Neural progenitor cell (in vitro differentiated cells): ENCODE results near the gene MAP7D3. TPM values are rescaled to one million over a fixed set of nuclear protein-coding genes. Genes with fewer than 3 reads are reported as not detected.
A peak's percentile ranks its signal among the peaks of the same experiment; 100 is the strongest.

ENCODE experiments used
- DNase-seq: peaks from one replicate; pipeline ENCODE4 v3.0.0-alpha.2; 2016; ENCODE audit warnings: low spot score
- H2AFZ ChIP-seq: fragments of 200-600 bp; sonication (generic); replicated peaks from 2 replicates; pipeline ENCODE4 v1.6.1; 2016; ENCODE audit warnings: antibody characterized with exemption
- H3F3A ChIP-seq: fragments of 200-600 bp; sonication (generic); 2 replicates; pipeline ENCODE4 v1.6.1; 2016; ENCODE audit warnings: antibody characterized with exemption, low read depth
- H3K27ac ChIP-seq: fragments of 200-600 bp; sonication (generic); 2 replicates; pipeline ENCODE4 v1.5.1; 2016; ENCODE audit warnings: mild to moderate bottlenecking
- H3K27me3 ChIP-seq: fragments of 200-600 bp; sonication (generic); 2 replicates; pipeline ENCODE4 v1.6.1; 2016; ENCODE audit warnings: mild to moderate bottlenecking, moderate library complexity
- H3K36me3 ChIP-seq: fragments of 200-600 bp; sonication (generic); 2 replicates; pipeline ENCODE4 v1.5.1; 2016
- H3K4me1 ChIP-seq: fragments of 200-600 bp; sonication (generic); 2 replicates; pipeline ENCODE4 v1.6.1; 2016; ENCODE audit warnings: mixed run types
- H3K4me2 ChIP-seq: fragments of 200-600 bp; sonication (generic); 2 replicates; pipeline ENCODE4 v1.6.1; 2016
- H3K4me3 ChIP-seq: fragments of 200-600 bp; sonication (generic); 2 replicates; pipeline ENCODE4 v1.5.1; 2016
- H3K79me2 ChIP-seq: fragments of 200-600 bp; sonication (generic); 2 replicates; pipeline ENCODE4 v1.6.1; 2016; ENCODE audit warnings: low read depth
- H3K9ac ChIP-seq: fragments of 200-600 bp; sonication (generic); 2 replicates; pipeline ENCODE4 v1.6.1; 2016
- H3K9me3 ChIP-seq: fragments of 200-600 bp; sonication (generic); 2 replicates; pipeline ENCODE4 v1.5.1; 2016; ENCODE audit warnings: low read depth
- H4K20me1 ChIP-seq: fragments of 200-600 bp; sonication (generic); 2 replicates; pipeline ENCODE4 v1.6.1; 2016; ENCODE audit warnings: low read depth
- H3K27ac Mint-ChIP-seq: 3 replicates; pipeline ENCODE4 v1.8.0; 2021; ENCODE audit warnings: mixed read lengths
- H3K27me3 Mint-ChIP-seq: 2 replicates; pipeline ENCODE4 v1.8.0; 2022; ENCODE audit warnings: low read depth, mild to moderate bottlenecking, inconsistent platforms, moderate library complexity, mixed read lengths; ENCODE audit not compliant: insufficient read depth
- H3K36me3 Mint-ChIP-seq: 3 replicates; pipeline ENCODE4 v1.8.0; 2021; ENCODE audit warnings: mixed read lengths
- H3K4me1 Mint-ChIP-seq: 3 replicates; pipeline ENCODE4 v1.8.0; 2021; ENCODE audit warnings: mixed read lengths
- H3K4me3 Mint-ChIP-seq: 3 replicates; pipeline ENCODE4 v1.8.0; 2021; ENCODE audit warnings: mild to moderate bottlenecking, moderate library complexity, mixed read lengths
- H3K9me3 Mint-ChIP-seq: 3 replicates; pipeline ENCODE4 v1.8.0; 2020; ENCODE audit warnings: mixed read lengths
- CTCF ChIP-seq: fragments of 200-600 bp; sonication (generic); IDR thresholded peaks from 2 replicates; pipeline ENCODE4 v1.5.1; 2017; ENCODE audit warnings: antibody characterized with exemption, mild to moderate bottlenecking
- EZH2 ChIP-seq: fragments of 200-600 bp; sonication (generic); IDR thresholded peaks from 2 replicates; pipeline ENCODE4 v1.6.1; 2017; ENCODE audit warnings: antibody characterized with exemption, mild to moderate bottlenecking, moderate library complexity
- EZH2phosphoT487 ChIP-seq: fragments of 200-600 bp; sonication (generic); IDR thresholded peaks from 2 replicates; pipeline ENCODE4 v1.6.1; 2017; ENCODE audit warnings: antibody characterized with exemption
- total RNA-seq: library from RNA; depleted of rRNA; stranded (reverse); fragments of >200 nt; gene quantifications from 2 replicates; pipeline ENCODE4 v1.2.3, GENCODE V29; 2015; ENCODE audit warnings: low replicate concordance

Gene MAP7D3
- total RNA-seq, 1 donor from 2014 or later, result 27.1 TPM

GRCh38 chrX:136258951-136259350 lies 7.8 kb upstream of the MAP7D3 start:
- no peaks in the 10 kb centered on the region for H4K20me1 ChIP-seq
- no peaks in the 10 kb centered on the region for H3F3A ChIP-seq
- H3K4me2 ChIP-seq, result no peak overlapping the region
- H3K27me3 Mint-ChIP-seq, result peaks cover 9% of the 10 kb centered on the region
- no peaks in the 10 kb centered on the region for H3K9me3 Mint-ChIP-seq
- no peaks in the 10 kb centered on the region for H3K36me3 ChIP-seq
- no peak overlapping the region for H3K9ac ChIP-seq
- H3K9me3 ChIP-seq, result no peaks in the 10 kb centered on the region
- H3K4me1 Mint-ChIP-seq, result no peaks in the 10 kb centered on the region
- no peak overlapping the region for H3K27ac Mint-ChIP-seq
- H2AFZ ChIP-seq, result no peak overlapping the region
- no peak overlapping the region for H3K4me3 Mint-ChIP-seq
- H3K79me2 ChIP-seq, result no peaks in the 10 kb centered on the region
- no peak for DNase-seq
- no peak overlapping the region for H3K27ac ChIP-seq
- no peaks in the 10 kb centered on the region for H3K36me3 Mint-ChIP-seq
- TF ChIP-seq CTCF, result no peak
- no peak for TF ChIP-seq EZH2phosphoT487
- no peak for TF ChIP-seq EZH2
- no peaks in the 10 kb centered on the region for H3K4me1 ChIP-seq
- no peak overlapping the region for H3K4me3 ChIP-seq
- H3K27me3 ChIP-seq, result no peaks in the 10 kb centered on the region

GRCh38 chrX:136256026-136256425 lies 4.8 kb upstream of the MAP7D3 start:
- no peaks in the 10 kb centered on the region for H3K36me3 Mint-ChIP-seq
- H3K9me3 Mint-ChIP-seq, result peaks cover 5% of the 10 kb centered on the region
- H3K27ac Mint-ChIP-seq, result no peak overlapping the region
- no peak for TF ChIP-seq EZH2phosphoT487
- DNase-seq, result no peak
- peaks cover 9% of the 10 kb centered on the region for H3K27me3 Mint-ChIP-seq
- Histone ChIP-seq H3K9ac (no peak overlapping the region), H2AFZ (no peak overlapping the region), H3K9me3 (no peaks in the 10 kb centered on the region), H3K79me2 (no peaks in the 10 kb centered on the region), H4K20me1 (no peaks in the 10 kb centered on the region), H3K4me1 (no peaks in the 10 kb centered on the region), H3K4me2 (no peak overlapping the region), H3K27ac (no peak overlapping the region), H3K4me3 (no peak overlapping the region), H3F3A (peaks cover 5% of the 10 kb centered on the region), H3K27me3 (no peaks in the 10 kb centered on the region), H3K36me3 (no peaks in the 10 kb centered on the region)
- H3K4me1 Mint-ChIP-seq, result peaks cover 3% of the 10 kb centered on the region
- no peak overlapping the region for H3K4me3 Mint-ChIP-seq

GRCh38 chrX:136255541-136255940 lies 4.3 kb upstream of the MAP7D3 start:
- Histone ChIP-seq H2AFZ (no peak overlapping the region), H3K79me2 (no peaks in the 10 kb centered on the region), H3K9ac (no peak overlapping the region), H3K36me3 (no peaks in the 10 kb centered on the region), H3K4me1 (no peaks in the 10 kb centered on the region), H3K27ac (no peak overlapping the region), H3F3A (peaks cover 5% of the 10 kb centered on the region), H3K9me3 (no peaks in the 10 kb centered on the region), H3K4me2 (no peak overlapping the region), H3K27me3 (no peaks in the 10 kb centered on the region), H3K4me3 (no peak overlapping the region), H4K20me1 (no peaks in the 10 kb centered on the region)
- Mint-ChIP-seq H3K27me3 (peaks cover 6% of the 10 kb centered on the region), H3K4me1 (peaks cover 3% of the 10 kb centered on the region), H3K36me3 (no peaks in the 10 kb centered on the region), H3K4me3 (no peak overlapping the region), H3K9me3 (peaks cover 5% of the 10 kb centered on the region), H3K27ac (no peak overlapping the region)
- TF ChIP-seq CTCF, result no peak
- TF ChIP-seq EZH2, result no peak
- no peak for TF ChIP-seq EZH2phosphoT487
- no peak for DNase-seq

DNA sequence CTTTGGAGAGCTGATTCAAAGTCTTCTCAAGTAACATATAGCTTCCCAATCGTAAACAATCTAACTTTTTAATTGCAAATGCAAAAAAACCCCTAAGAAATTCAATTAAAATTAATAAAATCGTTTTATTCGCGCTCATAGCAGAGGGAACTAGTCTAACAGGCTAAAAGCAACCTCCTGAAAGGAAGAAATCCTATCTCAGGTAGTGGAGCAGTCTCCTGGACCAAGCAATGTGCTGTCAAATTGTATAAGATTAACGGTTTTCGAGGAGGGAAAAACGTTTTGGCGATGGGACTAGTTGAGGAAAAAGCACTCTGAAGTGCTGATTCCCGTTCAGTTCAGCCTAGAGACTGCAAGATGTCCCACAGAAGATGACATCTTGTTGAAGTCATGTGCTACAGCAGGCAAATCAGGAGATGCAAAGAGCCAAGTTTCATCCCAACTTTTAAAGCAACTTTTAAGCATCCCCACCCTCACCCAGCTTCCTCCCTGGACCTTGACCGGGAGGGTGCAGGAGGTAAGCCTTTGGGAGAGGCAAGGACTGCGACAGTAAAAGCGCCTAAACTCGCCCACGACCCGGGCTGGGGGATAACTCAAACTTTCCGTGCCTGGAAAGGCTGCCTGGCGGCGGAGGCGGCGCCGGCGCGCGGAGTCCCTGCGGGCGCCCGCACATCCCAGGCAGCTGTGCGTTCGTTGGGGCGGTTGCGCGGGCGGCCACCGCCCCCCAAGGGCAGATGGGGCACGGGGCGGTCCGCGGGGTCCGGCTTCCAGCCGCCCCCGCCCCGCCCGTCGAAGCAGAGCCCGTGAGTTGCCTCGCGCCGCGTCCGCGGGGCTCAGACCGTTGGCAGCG lies 784 bp downstream of the MAP7D3 start:
- H3K27me3 ChIP-seq, result no peaks in the 10 kb centered on the region
- Mint-ChIP-seq H3K9me3 (peaks cover 6% of the 10 kb centered on the region), H3K4me3 (peak overlapping the region; percentile 89), H3K27ac (no peak overlapping the region), H3K4me1 (peaks cover 6% of the 10 kb centered on the region), H3K36me3 (no peaks in the 10 kb centered on the region), H3K27me3 (peaks cover 3% of the 10 kb centered on the region)
- peak overlapping the region; percentile 82 for H2AFZ ChIP-seq
- H4K20me1 ChIP-seq, result no peaks in the 10 kb centered on the region
- H3K4me3 ChIP-seq, result peak overlapping the region; percentile 71
- DNase-seq, result peak; percentile 60
- H3K4me1 ChIP-seq, result no peaks in the 10 kb centered on the region
- H3K4me2 ChIP-seq, result peak overlapping the region; percentile 73
- no peaks in the 10 kb centered on the region for H3K9me3 ChIP-seq
- no peak for TF ChIP-seq EZH2
- TF ChIP-seq CTCF, result no peak
- no peak for TF ChIP-seq EZH2phosphoT487
- H3K79me2 ChIP-seq, result peaks cover 18% of the 10 kb centered on the region
- no peaks in the 10 kb centered on the region for H3K36me3 ChIP-seq
- no peak overlapping the region for H3K27ac ChIP-seq
- no peak overlapping the region for H3K9ac ChIP-seq
- peaks cover 5% of the 10 kb centered on the region for H3F3A ChIP-seq
